ENCODE measurements around the gene TARP.
"Not testable (repeated sequence)": the region's sequence is repeated elsewhere in the genome, so short reads cannot be mapped to it uniquely, and the experiment has no call there.

Gene TARP

DNA sequence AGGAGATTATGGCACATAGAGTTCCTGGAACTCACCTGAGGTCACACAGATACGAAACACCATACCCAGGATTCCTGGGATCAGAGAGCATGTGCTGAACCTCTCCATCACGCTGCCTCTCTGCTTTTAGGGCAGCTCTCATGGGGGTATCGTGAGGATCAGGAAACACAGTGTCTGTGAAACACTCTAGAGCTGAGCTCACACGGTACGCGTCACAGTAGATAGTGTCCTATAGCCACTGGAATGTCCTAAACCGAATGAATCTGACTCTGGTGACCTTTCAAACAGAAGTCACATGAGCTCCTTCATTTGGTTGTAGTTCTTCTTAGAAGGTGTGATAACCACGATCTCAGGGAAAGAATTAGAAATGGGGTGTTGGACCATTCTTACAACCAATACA is 14.3 kb downstream of the TARP start:
- intact Hi-C loops (cut with micrococcal nuclease); H4K8ac ChIP-seq (ENCODE audit: low read depth in 2 of 2, low read length in 2 of 2); ATAC-seq (ENCODE audit: low read depth); H2BK120ac ChIP-seq (ENCODE audit: low read depth, low read length); H3K4me1 ChIP-seq (ENCODE audit: control insufficient read depth, insufficient read depth, low read length); H2BK20ac ChIP-seq (ENCODE audit: low read depth, low read length); H3K9me3 ChIP-seq (ENCODE audit: control insufficient read depth, insufficient read depth, low read length); H3K79me1 ChIP-seq (ENCODE audit: low read depth in 1 of 2, low read length in 2 of 2); in situ Hi-C loops (cut with MboI; ENCODE audit: low sequenced_read_pairs); H2BK15ac ChIP-seq (ENCODE audit: low read depth, low read length); H4K91ac ChIP-seq (ENCODE audit: insufficient read depth, low read depth, low read length); H3K23ac ChIP-seq (ENCODE audit: low read depth, low read length); H3K9me1 ChIP-seq (ENCODE audit: insufficient read depth, low read length); dilution Hi-C loops (cut with HindIII; ENCODE audit: low sequenced_read_pairs, unreplicated experiment); POLR2A ChIA-PET (ENCODE audit: unreplicated experiment); H2AK5ac ChIP-seq (ENCODE audit: low read depth, low read length); H2AK9ac ChIP-seq (replicated peaks; ENCODE audit: low read depth, low read length, poor library complexity); H3K27ac ChIP-seq (ENCODE audit: insufficient read depth, low read length); H2BK5ac ChIP-seq (ENCODE audit: low read depth, low read length, poor library complexity, severe bottlenecking); H3K56ac ChIP-seq (ENCODE audit: extremely low read depth, insufficient read depth, low read length); H4K5ac ChIP-seq (ENCODE audit: low read depth, low read length); CTCF ChIA-PET; H3K4me3 ChIP-seq (ENCODE audit: insufficient read depth, low read depth, low read length); H3K4ac ChIP-seq (ENCODE audit: low read depth, low read length); H3K14ac ChIP-seq (replicated peaks; ENCODE audit: low read depth, low read length); H3K36me3 ChIP-seq (ENCODE audit: control insufficient read depth, insufficient read depth, low read length); H4K20me1 ChIP-seq (ENCODE audit: insufficient read depth, low read length); H3K9ac ChIP-seq (ENCODE audit: low read depth, low read length); BruUV-seq (replicated peaks); H3K18ac ChIP-seq (ENCODE audit: low read depth, low read length); DNase-seq; H3K4me2 ChIP-seq (ENCODE audit: low read depth, low read length); H3K27me3 ChIP-seq (ENCODE audit: control insufficient read depth, insufficient read depth, low read length); H2AFZ ChIP-seq (replicated peaks; ENCODE audit: low read length, poor library complexity): not testable (repeated sequence)
- no CpG with 5 or more reads among the region's 8 CpGs for WGBS, 2 experiments (ENCODE audit: extremely low coverage in 2 of 2, insufficient read length in 1 of 2)
